DOHH2 (cell line): ENCODE measurements around the gene GALNT2.

Source experiments
- H3F3A ChIP-seq: fragments of 200-600 bp; sonication (generic), shearing (Covaris generic); 2 replicates; pipeline ENCODE4 v1.6.0; 2016; ENCODE audit warnings: antibody characterized with exemption, mild to moderate bottlenecking; ENCODE audit not compliant: control insufficient read depth, insufficient read depth
- H3K27ac ChIP-seq: fragments of 200-600 bp; sonication (generic); 2 replicates; pipeline ENCODE4 v1.5.1; 2014; ENCODE audit warnings: low read depth, mild to moderate bottlenecking, low read length, moderate library complexity
- H3K27me3 ChIP-seq: fragments of 200-600 bp; sonication (generic); 2 replicates; pipeline ENCODE4 v1.6.1; 2014; ENCODE audit warnings: mild to moderate bottlenecking, low read length, mixed read lengths; ENCODE audit not compliant: control insufficient read depth
- H3K36me3 ChIP-seq: fragments of 200-600 bp; sonication (generic); 2 replicates; pipeline ENCODE4 v1.6.1; 2014; ENCODE audit warnings: mild to moderate bottlenecking, low read length, moderate library complexity, mixed read lengths; ENCODE audit not compliant: control insufficient read depth
- H3K4me1 ChIP-seq: fragments of 200-600 bp; sonication (generic); 2 replicates; pipeline ENCODE4 v1.6.1; 2014; ENCODE audit warnings: mild to moderate bottlenecking, low read length, mixed read lengths; ENCODE audit not compliant: control insufficient read depth
- H3K4me2 ChIP-seq: fragments of 200-600 bp; sonication (generic); 2 replicates; pipeline ENCODE4 v1.6.0; 2014; ENCODE audit warnings: mild to moderate bottlenecking, low read length, moderate library complexity
- H3K4me3 ChIP-seq: fragments of 200-600 bp; sonication (generic); 2 replicates; pipeline ENCODE4 v1.5.1; 2014; ENCODE audit warnings: mild to moderate bottlenecking, low read length, mixed read lengths
- H3K79me2 ChIP-seq: fragments of 200-600 bp; sonication (generic); 2 replicates; pipeline ENCODE4 v1.6.1; 2014; ENCODE audit warnings: mild to moderate bottlenecking, low read length, mixed read lengths; ENCODE audit not compliant: control insufficient read depth
- H3K9me2 ChIP-seq: fragments of 200-600 bp; sonication (generic); replicated peaks from 2 replicates; pipeline ENCODE4 v1.6.1; 2014; ENCODE audit warnings: mild to moderate bottlenecking, low read length, mixed read lengths; ENCODE audit not compliant: control insufficient read depth
- H3K9me3 ChIP-seq: fragments of 200-600 bp; sonication (generic); 2 replicates; pipeline ENCODE4 v1.6.1; 2014; ENCODE audit warnings: antibody characterized with exemption, low read length, mixed read lengths; ENCODE audit not compliant: control insufficient read depth, insufficient read depth
- H4K20me1 ChIP-seq: fragments of 200-600 bp; sonication (generic); 2 replicates; pipeline ENCODE4 v1.6.0; 2014; ENCODE audit warnings: low read depth, mild to moderate bottlenecking, antibody characterized with exemption, low read length, moderate library complexity; ENCODE audit not compliant: control insufficient read depth, insufficient read depth
- EZH2phosphoT487 ChIP-seq: fragments of 200-600 bp; sonication (generic); IDR thresholded peaks from 2 replicates; pipeline ENCODE4 v1.6.1; 2017; ENCODE audit warnings: borderline replicate concordance, mild to moderate bottlenecking, antibody characterized with exemption, low read length, moderate library complexity, mixed read lengths
- TF ChIP-seq, protein P1 (sequence below): fragments of 200-600 bp; sonication (generic); IDR thresholded peaks from one replicate; pipeline ENCODE4 v1.5.1; 2014; ENCODE audit warnings: antibody characterized with exemption, mild to moderate bottlenecking, low read depth, low read length; ENCODE audit not compliant: poor library complexity, severe bottlenecking

The GALNT2 gene

DNA sequence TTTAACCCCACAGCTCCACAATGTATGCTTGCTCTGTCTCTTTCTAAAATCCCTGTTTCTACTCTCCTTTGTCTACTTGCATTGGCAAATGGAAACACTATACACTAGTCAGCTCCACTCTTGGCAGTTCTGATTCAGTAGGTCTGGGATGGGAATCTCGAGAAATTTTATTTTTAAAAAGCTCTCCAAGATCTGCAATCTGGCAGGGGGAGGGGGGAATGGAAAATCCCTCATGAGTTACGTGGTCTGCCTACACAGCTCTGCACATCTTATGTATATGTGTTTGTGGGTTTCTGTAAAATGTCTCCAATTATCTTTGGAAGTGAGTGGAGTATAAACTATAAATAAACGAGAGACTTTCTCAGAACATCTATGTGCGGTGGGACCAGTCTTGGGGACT, 9.9 kb upstream of the GALNT2 start:
- Histone ChIP-seq H3K9me2 (no peaks in the 10 kb centered on the region), H3K79me2 (no peaks in the 10 kb centered on the region), H3K4me2 (no peak overlapping the region), H3K27ac (no peak overlapping the region), H3K27me3 (peaks cover 18% of the 10 kb centered on the region; the same call in 1 of the 2 replicates), H3F3A (no peaks in the 10 kb centered on the region), H3K9me3 (no peaks in the 10 kb centered on the region), H3K36me3 (no peaks in the 10 kb centered on the region), H3K4me3 (no peak overlapping the region), H4K20me1 (no peaks in the 10 kb centered on the region), H3K4me1 (no peaks in the 10 kb centered on the region)
- TF ChIP-seq EZH2phosphoT487: no peak
- TF ChIP-seq, protein P1, sequence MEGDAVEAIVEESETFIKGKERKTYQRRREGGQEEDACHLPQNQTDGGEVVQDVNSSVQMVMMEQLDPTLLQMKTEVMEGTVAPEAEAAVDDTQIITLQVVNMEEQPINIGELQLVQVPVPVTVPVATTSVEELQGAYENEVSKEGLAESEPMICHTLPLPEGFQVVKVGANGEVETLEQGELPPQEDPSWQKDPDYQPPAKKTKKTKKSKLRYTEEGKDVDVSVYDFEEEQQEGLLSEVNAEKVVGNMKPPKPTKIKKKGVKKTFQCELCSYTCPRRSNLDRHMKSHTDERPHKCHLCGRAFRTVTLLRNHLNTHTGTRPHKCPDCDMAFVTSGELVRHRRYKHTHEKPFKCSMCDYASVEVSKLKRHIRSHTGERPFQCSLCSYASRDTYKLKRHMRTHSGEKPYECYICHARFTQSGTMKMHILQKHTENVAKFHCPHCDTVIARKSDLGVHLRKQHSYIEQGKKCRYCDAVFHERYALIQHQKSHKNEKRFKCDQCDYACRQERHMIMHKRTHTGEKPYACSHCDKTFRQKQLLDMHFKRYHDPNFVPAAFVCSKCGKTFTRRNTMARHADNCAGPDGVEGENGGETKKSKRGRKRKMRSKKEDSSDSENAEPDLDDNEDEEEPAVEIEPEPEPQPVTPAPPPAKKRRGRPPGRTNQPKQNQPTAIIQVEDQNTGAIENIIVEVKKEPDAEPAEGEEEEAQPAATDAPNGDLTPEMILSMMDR: no peak

DNA sequence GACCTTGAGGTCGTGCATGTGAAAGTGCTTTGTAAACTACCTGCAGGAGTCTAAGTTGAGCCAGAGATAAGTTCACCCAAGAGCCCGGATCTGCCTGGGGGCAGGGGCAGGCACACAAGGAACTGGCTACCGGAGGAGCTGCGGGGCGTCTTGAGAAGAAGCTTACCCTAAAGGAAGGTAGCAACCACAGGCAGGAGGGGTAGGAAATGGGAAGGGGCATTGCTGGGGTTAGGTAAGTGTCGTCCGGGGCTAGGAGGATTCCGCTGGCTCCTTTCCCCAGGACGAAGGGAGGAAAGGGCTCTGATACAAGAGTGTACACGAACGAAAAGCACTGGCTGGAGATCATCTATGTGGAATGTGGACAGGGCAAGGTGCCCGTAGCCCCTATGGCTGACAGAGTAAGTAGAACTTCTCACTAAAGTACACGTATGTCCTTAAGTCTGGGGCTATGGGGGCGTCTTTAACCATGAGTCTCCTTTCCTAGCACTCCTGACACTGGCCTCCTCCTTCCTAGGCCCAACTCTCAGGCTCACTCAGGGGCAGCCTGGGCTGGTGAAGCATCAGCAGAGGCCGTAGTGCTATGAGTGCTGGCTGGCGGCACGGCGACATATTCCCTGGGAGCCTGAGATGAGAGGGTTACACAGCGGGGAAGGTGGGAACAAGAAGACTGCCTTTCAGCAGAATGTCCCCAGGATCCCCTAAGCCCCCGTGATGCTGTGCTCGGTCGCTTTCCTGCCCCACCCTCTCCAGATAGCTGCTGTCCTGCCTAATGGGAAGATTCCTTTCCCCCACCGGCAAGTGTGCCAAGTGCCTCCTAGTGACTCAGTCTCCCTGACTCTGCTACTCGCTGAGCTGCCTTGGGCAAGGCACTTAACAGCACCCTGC, 9.1 kb upstream of the GALNT2 start:
- H3F3A ChIP-seq: no peaks in the 10 kb centered on the region
- no peak overlapping the region for H3K4me3 ChIP-seq
- no peak overlapping the region for H3K4me2 ChIP-seq
- no peak for TF ChIP-seq EZH2phosphoT487
- TF ChIP-seq, protein P1: no peak
- no peaks in the 10 kb centered on the region for H3K36me3 ChIP-seq
- H3K27ac ChIP-seq: no peak overlapping the region
- H3K4me1 ChIP-seq: no peaks in the 10 kb centered on the region
- H4K20me1 ChIP-seq: no peaks in the 10 kb centered on the region
- peaks cover 5% of the 10 kb centered on the region; the same call in 1 of the 2 replicates for H3K9me3 ChIP-seq
- H3K79me2 ChIP-seq: no peaks in the 10 kb centered on the region
- H3K9me2 ChIP-seq: no peaks in the 10 kb centered on the region
- peaks cover 18% of the 10 kb centered on the region; the same call in 1 of the 2 replicates for H3K27me3 ChIP-seq

DNA sequence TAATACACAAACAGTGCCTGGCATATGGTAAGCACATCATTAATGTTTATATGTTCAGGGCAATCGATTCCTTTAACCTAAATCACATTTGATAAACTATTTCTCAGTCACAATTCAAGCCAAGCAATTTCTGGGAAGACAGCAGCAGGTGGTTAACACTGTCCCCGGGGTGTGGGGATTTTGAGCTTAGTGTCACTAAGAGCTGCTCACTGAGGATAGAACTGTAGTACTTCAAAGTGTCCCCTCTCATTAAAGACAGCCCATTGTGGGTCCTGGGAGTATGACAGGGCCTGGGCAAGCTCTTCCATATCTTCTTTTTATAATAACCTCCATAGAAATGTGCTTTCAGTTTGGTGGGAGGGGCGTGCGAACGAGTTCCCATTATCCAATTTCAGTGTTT, 8.4 kb upstream of the GALNT2 start:
- Histone ChIP-seq H4K20me1 (no peaks in the 10 kb centered on the region), H3K9me3 (peaks cover 5% of the 10 kb centered on the region; the same call in 1 of the 2 replicates), H3K4me3 (no peak overlapping the region), H3K4me2 (no peak overlapping the region), H3K27me3 (peaks cover 18% of the 10 kb centered on the region; the same call in 1 of the 2 replicates), H3F3A (no peaks in the 10 kb centered on the region), H3K27ac (no peak overlapping the region), H3K79me2 (no peaks in the 10 kb centered on the region), H3K4me1 (no peaks in the 10 kb centered on the region), H3K36me3 (no peaks in the 10 kb centered on the region), H3K9me2 (no peaks in the 10 kb centered on the region)
- TF ChIP-seq, protein P1: no peak
- TF ChIP-seq EZH2phosphoT487: no peak
